ENCODE data around the gene NOLC1.

GRCh38 chr10:102140218-102140617 is 12.0 kb upstream of the NOLC1 start:
- TF ChIP-seq CTCF (IDR thresholded peaks at IDR 0.05) (no peak), POLR2A (IDR thresholded peaks at IDR 0.05) (no peak)

All from thyroid gland (tissue), 4 donors.